Activated T-helper 1 cell treated with Interleukin-2 at 50 U/mL for 16 hours (primary cell): Measurements from ENCODE around the gene TIPRL.
"Not testable (repeated sequence)": the region's sequence is repeated elsewhere in the genome, so short reads cannot be mapped to it uniquely, and the experiment has no call there.

Experiments
- DNase-seq: peaks from one replicate; pipeline ENCODE4 v3.0.0-alpha.2; 2020; ENCODE audit warnings: low read depth

Gene TIPRL

GRCh38 chr1:168178638-168179437, at the start of gene TIPRL:
Gene TIPRL, plus strand, starts transcription at chr1:168178962. Its CDS starts 116 bp downstream, at chr1:168179078.
- DNase-seq, result peak; percentile 89

- DNase-seq, result no peak
These were observed 48.8 kb upstream of the TIPRL start for GRCh38 chr1:168129933-168130332.

- DNase-seq, result no peak
These were observed 44.6 kb upstream of the TIPRL start for GRCh38 chr1:168134132-168134531.

- DNase-seq, result no peak
These were observed 44.1 kb upstream of the TIPRL start for GRCh38 chr1:168134642-168135041.

GRCh38 chr1:168135116-168135920, 43.4 kb upstream of the TIPRL start:
- DNase-seq, result no peak

- no peak for DNase-seq
These were observed 42.6 kb upstream of the TIPRL start for GRCh38 chr1:168135921-168136708.

GRCh38 chr1:168136709-168137514, 41.9 kb upstream of the TIPRL start, which contains the start of gene GPR161:
Gene GPR161, minus strand, starts transcription at chr1:168136930. Its CDS starts 32,080 bp downstream, at chr1:168104850.
- DNase-seq, result no peak

GRCh38 chr1:168137515-168137821, 41.3 kb upstream of the TIPRL start:
- no peak for DNase-seq

- no peak for DNase-seq
These were observed 40.6 kb upstream of the TIPRL start for GRCh38 chr1:168138134-168138533.

GRCh38 chr1:168139070-168139469, 39.7 kb upstream of the TIPRL start:
- DNase-seq, result no peak

GRCh38 chr1:168141871-168142385, 36.8 kb upstream of the TIPRL start:
- DNase-seq, result no peak

GRCh38 chr1:168145184-168146159, 33.3 kb upstream of the TIPRL start:
- peak; percentile 65 for DNase-seq

GRCh38 chr1:168146160-168146539, 32.6 kb upstream of the TIPRL start:
- DNase-seq, result no peak

- DNase-seq, result no peak
These were observed 32.1 kb upstream of the TIPRL start for GRCh38 chr1:168146626-168147025.

- no peak for DNase-seq
These were observed 29.8 kb upstream of the TIPRL start for GRCh38 chr1:168148916-168149315.

- no peak for DNase-seq
These were observed 28.5 kb upstream of the TIPRL start for GRCh38 chr1:168150283-168150682.

- DNase-seq, result no peak
These were observed 26.8 kb upstream of the TIPRL start for GRCh38 chr1:168151935-168152334.

- DNase-seq, result not testable (repeated sequence)
These were observed 24.1 kb upstream of the TIPRL start for GRCh38 chr1:168154707-168155106.

- DNase-seq, result no peak
These were observed 22.9 kb upstream of the TIPRL start for GRCh38 chr1:168155910-168156309.

- DNase-seq, result no peak
These were observed 21.1 kb upstream of the TIPRL start for GRCh38 chr1:168157638-168158037.
